Thymus (tissue), 11 donors: ENCODE results near the gene BUB1B. TPM values are rescaled to one million over a fixed set of nuclear protein-coding genes. Genes with fewer than 3 reads are reported as not detected.

Experiments used
- DNase-seq, 9 donors: peaks; one replicate each; pipeline ENCODE4 v3.0.0-alpha.2; 2013; ENCODE audit warnings: low spot score in 9 of 9, low read depth in 6 of 9, missing footprints in 1 of 9
- H3K27ac ChIP-seq, 2 donors: one replicate each; pipeline ENCODE4 v1.5.1; 2013; ENCODE audit warnings: control low read depth in 1 of 2, low read depth in 1 of 2, low read length in 1 of 2, mild to moderate bottlenecking in 1 of 2, moderate library complexity in 1 of 2
- H3K27me3 ChIP-seq, 2 donors: one replicate each; pipeline ENCODE4 v1.5.1; 2013; ENCODE audit warnings: low read length in 1 of 2; ENCODE audit not compliant: control insufficient read depth in 2 of 2, insufficient read depth in 1 of 2
- H3K36me3 ChIP-seq, 2 donors: one replicate each; pipeline ENCODE4 v1.5.1; 2013; ENCODE audit warnings: low read length in 1 of 2, mild to moderate bottlenecking in 1 of 2, moderate library complexity in 1 of 2; ENCODE audit not compliant: control insufficient read depth in 2 of 2, insufficient read depth in 2 of 2
- H3K4me1 ChIP-seq, 2 donors: one replicate each; pipeline ENCODE4 v1.5.1; 2013; ENCODE audit warnings: low read length in 2 of 2; ENCODE audit not compliant: control insufficient read depth in 2 of 2, insufficient read depth in 2 of 2
- H3K4me3 ChIP-seq, 2 donors: one replicate each; pipeline ENCODE4 v1.5.1; 2013; ENCODE audit warnings: low read length in 2 of 2, control low read depth in 1 of 2, mild to moderate bottlenecking in 1 of 2
- H3K9me3 ChIP-seq, 2 donors: one replicate each; pipeline ENCODE4 v1.5.1; 2013; ENCODE audit warnings: low read length in 1 of 2, mild to moderate bottlenecking in 1 of 2; ENCODE audit not compliant: control insufficient read depth in 2 of 2, insufficient read depth in 1 of 2
- WGBS: extraction: QIAGEN DNeasy Blood & Tissue Kit; methylation state at CpG from one replicate; pipeline ENCODE4 v1.1.7; 2013; 5-methylcytosine and 5-hydroxymethylcytosine counted together
- polyA plus RNA-seq: library from polyadenylated mRNA; stranded (reverse); fragments of 200-250 nt; gene quantifications from one replicate; pipeline ENCODE4 v1.2.3, GENCODE V29; 2013
- total RNA-seq: library from RNA; stranded (reverse); fragments of 120-200 nt; gene quantifications from one replicate; pipeline ENCODE4 v1.2.4, GENCODE V29; 2013
- donor health status: healthy.

BUB1B gene
- total and polyA plus RNA-seq, 2 donors, result 7.3 to 48.3 TPM

- Histone ChIP-seq H3K27me3 (peaks cover 18 to 35% of the 10 kb centered on the region in 2 donors), H3K27ac (no peak overlapping the region), H3K36me3 (no peaks in the 10 kb centered on the region), H3K9me3 (no peaks in the 10 kb centered on the region), H3K4me1 (peaks cover 3 to 7% of the 10 kb centered on the region in 2 donors), H3K4me3 (no peak overlapping the region)
- no peak for DNase-seq
- WGBS, result 87% methylated on average over 12 of the region's 12 CpGs
Measured at GRCh38 chr15:40247406-40247971, 86.6 kb downstream of the BUB1B start.

- peaks cover 25 to 42% of the 10 kb centered on the region in 2 donors for H3K27me3 ChIP-seq
- DNase-seq, result no peak
- no peak overlapping the region for H3K27ac ChIP-seq
- H3K4me3 ChIP-seq, result no peak overlapping the region
- H3K9me3 ChIP-seq, result no peaks in the 10 kb centered on the region
- H3K36me3 ChIP-seq, result no peaks in the 10 kb centered on the region
- WGBS, result 97% methylated on average over 17 of the region's 17 CpGs
- peaks cover 7 to 12% of the 10 kb centered on the region in 2 donors for H3K4me1 ChIP-seq
Measured at GRCh38 chr15:40248006-40248783, 87.3 kb downstream of the BUB1B start.

GRCh38 chr15:40249477-40250303 lies 88.8 kb downstream of the BUB1B start:
- Histone ChIP-seq H3K9me3 (no peaks in the 10 kb centered on the region), H3K27ac (no peak overlapping the region), H3K4me3 (no peak overlapping the region), H3K27me3 (peaks cover 29 to 57% of the 10 kb centered on the region in 2 donors), H3K36me3 (no peaks in the 10 kb centered on the region), H3K4me1 (peaks cover 9 to 14% of the 10 kb centered on the region in 2 donors)
- WGBS, result 81% methylated on average over 11 of the region's 11 CpGs
- DNase-seq, result no peak

- peaks cover 9 to 13% of the 10 kb centered on the region in 2 donors for H3K4me1 ChIP-seq
- 97% methylated on average over 8 of the region's 8 CpGs for WGBS
- H3K9me3 ChIP-seq, result no peaks in the 10 kb centered on the region
Measured at GRCh38 chr15:40250304-40250656, 89.4 kb downstream of the BUB1B start.

GRCh38 chr15:40250771-40251483 lies 90.1 kb downstream of the BUB1B start:
- H3K4me1 ChIP-seq, result peaks cover 9 to 11% of the 10 kb centered on the region in 2 donors
- no peak for DNase-seq

More at GRCh38 chr15:40250304-40250656, 89.4 kb downstream of the BUB1B start:
- Histone ChIP-seq H3K36me3 (no peaks in the 10 kb centered on the region), H3K27ac (no peak overlapping the region), H3K27me3 (peaks cover 29 to 61% of the 10 kb centered on the region in 2 donors), H3K4me3 (no peak overlapping the region)
- no peak for DNase-seq

GRCh38 chr15:40251486-40252140 lies 90.7 kb downstream of the BUB1B start:
- Histone ChIP-seq H3K27me3 (peaks cover 29 to 65% of the 10 kb centered on the region in 2 donors), H3K36me3 (no peaks in the 10 kb centered on the region), H3K4me1 (peaks cover 9 to 11% of the 10 kb centered on the region in 2 donors), H3K4me3 (no peak overlapping the region), H3K9me3 (no peaks in the 10 kb centered on the region), H3K27ac (no peak overlapping the region)
- DNase-seq, result no peak
- 97% methylated on average over 10 of the region's 10 CpGs for WGBS

More at GRCh38 chr15:40250771-40251483, 90.1 kb downstream of the BUB1B start:
- Histone ChIP-seq H3K27ac (no peak overlapping the region), H3K4me3 (no peak overlapping the region), H3K36me3 (no peaks in the 10 kb centered on the region), H3K27me3 (peaks cover 29 to 65% of the 10 kb centered on the region in 2 donors), H3K9me3 (no peaks in the 10 kb centered on the region)
- 87% methylated on average over 13 of the region's 13 CpGs for WGBS

- no peaks in the 10 kb centered on the region for H3K9me3 ChIP-seq
- 64% methylated on average over 27 of the region's 27 CpGs for WGBS
- no peak overlapping the region for H3K4me3 ChIP-seq
- H3K27me3 ChIP-seq, result peaks cover 29 to 65% of the 10 kb centered on the region in 2 donors
- no peaks in the 10 kb centered on the region for H3K36me3 ChIP-seq
- H3K4me1 ChIP-seq, result peaks cover 9 to 11% of the 10 kb centered on the region in 2 donors
- no peak overlapping the region for H3K27ac ChIP-seq
- no peak for DNase-seq
Measured at GRCh38 chr15:40252141-40252437, 91.2 kb downstream of the BUB1B start.

GRCh38 chr15:40252438-40253166 lies 91.7 kb downstream of the BUB1B start:
- no peaks in the 10 kb centered on the region for H3K36me3 ChIP-seq
- no peaks in the 10 kb centered on the region for H3K9me3 ChIP-seq
- no peak overlapping the region for H3K27ac ChIP-seq
- H3K27me3 ChIP-seq, result peaks cover 29 to 65% of the 10 kb centered on the region in 2 donors
- H3K4me3 ChIP-seq, result peak overlapping the region; percentile 29 to 54
- no peak for DNase-seq
- peaks cover 9 to 11% of the 10 kb centered on the region in 2 donors for H3K4me1 ChIP-seq
- 3% methylated on average over 82 of the region's 82 CpGs for WGBS
